ENCODE measurements around the gene SNX33.

GRCh38 chr15:75606711-75607699 lies 40.7 kb upstream of the SNX33 start:
- TF ChIP-seq CTCF (optimal IDR thresholded peaks at IDR 0.05 in 1 of 3, IDR thresholded peaks at IDR 0.05 in 1 of 3, conservative IDR thresholded peaks at IDR 0.05 in 1 of 3; ENCODE audit: extremely low read depth in 1 of 3, insufficient read depth in 2 of 3, low read length in 3 of 3) (no peak), EZH2 (IDR thresholded peaks at IDR 0.05; ENCODE audit: low read length) (no peak)

Measured in keratinocyte (primary cell).